Measurements from ENCODE around the gene AOPEP. TPM values are rescaled to one million over a fixed set of nuclear protein-coding genes. Genes with fewer than 3 reads are reported as not detected.

Gene AOPEP
- total and polyA plus RNA-seq, 3 donors from 2014 or later: 31.4 to 95.0 (median 80.4) TPM

DNA sequence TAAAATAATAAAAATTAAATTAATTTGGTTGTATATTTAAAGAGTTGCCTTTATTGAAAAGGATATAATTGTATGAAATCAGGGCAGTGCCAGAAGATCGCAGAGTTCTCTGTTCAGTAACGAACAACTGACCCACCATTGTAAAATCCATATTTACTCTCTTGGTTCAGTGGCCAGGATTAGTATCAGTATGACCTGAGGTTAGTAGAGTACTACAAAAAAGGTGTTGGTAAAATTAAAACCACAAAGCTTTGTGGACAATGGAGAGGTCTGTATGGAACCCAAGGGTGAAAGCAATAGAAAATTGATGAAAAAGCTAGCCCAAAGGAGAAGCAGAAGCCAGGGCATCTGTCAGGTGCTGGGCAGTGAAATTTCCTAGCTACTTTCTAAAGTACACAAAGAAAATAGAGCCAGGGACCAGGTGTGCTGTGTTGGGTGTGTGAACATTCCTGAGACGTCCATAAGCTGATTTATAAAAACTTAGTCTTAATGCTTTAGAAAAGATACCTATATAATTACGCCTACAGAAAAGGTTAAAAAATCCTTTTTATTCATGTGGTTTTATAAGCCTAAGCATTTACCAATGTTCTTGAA is 159.5 kb downstream of the AOPEP start:
- no peak overlapping the region for H3K27ac ChIP-seq

DNA sequence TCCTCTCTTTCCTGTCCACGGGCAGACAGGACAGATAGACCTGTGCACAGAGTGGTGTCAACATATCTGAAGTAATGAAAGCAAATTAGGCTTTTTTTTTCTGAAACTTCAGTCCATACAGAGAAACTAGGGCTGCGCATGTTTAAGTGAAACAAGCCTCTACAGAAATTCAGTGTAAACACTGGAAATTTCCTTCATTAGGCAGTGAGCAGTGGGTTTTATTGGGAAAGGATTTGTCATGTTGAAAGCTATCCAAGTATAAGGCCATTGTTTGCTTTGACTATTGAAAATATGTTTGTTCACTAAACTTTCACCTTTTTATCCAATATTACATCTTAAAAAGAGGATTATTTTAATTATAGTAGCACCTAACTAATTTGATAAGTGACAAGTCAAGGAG is 161.2 kb downstream of the AOPEP start:
- Histone ChIP-seq H3K27ac (no peak overlapping the region), H3K27me3 (no peaks in the 10 kb centered on the region), H3K4me1 (peaks cover 12% of the 10 kb centered on the region), H3K4me3 (no peak overlapping the region), H3K36me3 (ENCODE audit: low read depth, missing control alignments) (no peaks in the 10 kb centered on the region), H3K9me3 (no peaks in the 10 kb centered on the region)
- intact Hi-C loops (cut with DNase I; ENCODE audit: low total_unique reads): no loop called here
- TF ChIP-seq POLR2A (IDR thresholded peaks at IDR 0.05): no peak
- TF ChIP-seq, protein P1, sequence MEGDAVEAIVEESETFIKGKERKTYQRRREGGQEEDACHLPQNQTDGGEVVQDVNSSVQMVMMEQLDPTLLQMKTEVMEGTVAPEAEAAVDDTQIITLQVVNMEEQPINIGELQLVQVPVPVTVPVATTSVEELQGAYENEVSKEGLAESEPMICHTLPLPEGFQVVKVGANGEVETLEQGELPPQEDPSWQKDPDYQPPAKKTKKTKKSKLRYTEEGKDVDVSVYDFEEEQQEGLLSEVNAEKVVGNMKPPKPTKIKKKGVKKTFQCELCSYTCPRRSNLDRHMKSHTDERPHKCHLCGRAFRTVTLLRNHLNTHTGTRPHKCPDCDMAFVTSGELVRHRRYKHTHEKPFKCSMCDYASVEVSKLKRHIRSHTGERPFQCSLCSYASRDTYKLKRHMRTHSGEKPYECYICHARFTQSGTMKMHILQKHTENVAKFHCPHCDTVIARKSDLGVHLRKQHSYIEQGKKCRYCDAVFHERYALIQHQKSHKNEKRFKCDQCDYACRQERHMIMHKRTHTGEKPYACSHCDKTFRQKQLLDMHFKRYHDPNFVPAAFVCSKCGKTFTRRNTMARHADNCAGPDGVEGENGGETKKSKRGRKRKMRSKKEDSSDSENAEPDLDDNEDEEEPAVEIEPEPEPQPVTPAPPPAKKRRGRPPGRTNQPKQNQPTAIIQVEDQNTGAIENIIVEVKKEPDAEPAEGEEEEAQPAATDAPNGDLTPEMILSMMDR (IDR thresholded peaks at IDR 0.05): no peak
- 89 to 91% methylated on average over 2 of the region's 2 CpGs for WGBS, 2 donors
- no peak for DNase-seq

More for the DNA sequence above, 159.5 kb downstream of the AOPEP start:
- no peak for DNase-seq
- H3K4me3 ChIP-seq: no peak overlapping the region
- no peaks in the 10 kb centered on the region for H3K27me3 ChIP-seq
- no peak for TF ChIP-seq POLR2A (IDR thresholded peaks at IDR 0.05)
- TF ChIP-seq, protein P1 (IDR thresholded peaks at IDR 0.05): no peak
- 85 to 90% methylated on average over 4 of the region's 4 CpGs for WGBS, 2 donors
- intact Hi-C loops (cut with DNase I; ENCODE audit: low total_unique reads): no loop called here
- H3K36me3 ChIP-seq (ENCODE audit: low read depth, missing control alignments): no peaks in the 10 kb centered on the region
- H3K4me1 ChIP-seq: peaks cover 15% of the 10 kb centered on the region
- no peaks in the 10 kb centered on the region for H3K9me3 ChIP-seq

DNA sequence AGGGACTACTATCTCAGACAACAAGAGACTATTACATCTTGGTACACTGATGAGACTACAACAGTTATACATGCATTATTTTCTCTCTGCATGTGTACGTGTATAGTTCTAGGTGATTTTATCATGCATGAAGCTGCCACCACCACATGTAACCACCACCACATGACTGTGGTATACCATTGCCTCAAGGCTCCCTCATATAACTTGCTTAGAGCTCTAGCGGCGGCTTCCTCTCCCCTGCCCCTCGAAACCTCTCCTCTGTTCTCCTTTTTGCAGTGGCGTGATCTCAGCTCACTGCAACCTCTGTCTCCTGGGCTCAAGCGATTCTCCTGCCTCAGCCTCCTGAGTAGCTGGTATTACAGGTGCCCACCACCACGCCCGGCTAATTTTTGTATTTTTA is 162.3 kb downstream of the AOPEP start:
- Histone ChIP-seq H3K4me1 (peaks cover 5% of the 10 kb centered on the region), H3K27me3 (no peaks in the 10 kb centered on the region), H3K4me3 (no peak overlapping the region), H3K27ac (no peak overlapping the region), H3K9me3 (no peaks in the 10 kb centered on the region), H3K36me3 (ENCODE audit: low read depth, missing control alignments) (no peaks in the 10 kb centered on the region)
- TF ChIP-seq, protein P1 (IDR thresholded peaks at IDR 0.05): no peak
- no peak for TF ChIP-seq POLR2A (IDR thresholded peaks at IDR 0.05)
- intact Hi-C loops (cut with DNase I; ENCODE audit: low total_unique reads): no loop called here
- DNase-seq: no peak
- 94 to 98% methylated on average over 8 of the region's 8 CpGs for WGBS, 2 donors

DNA sequence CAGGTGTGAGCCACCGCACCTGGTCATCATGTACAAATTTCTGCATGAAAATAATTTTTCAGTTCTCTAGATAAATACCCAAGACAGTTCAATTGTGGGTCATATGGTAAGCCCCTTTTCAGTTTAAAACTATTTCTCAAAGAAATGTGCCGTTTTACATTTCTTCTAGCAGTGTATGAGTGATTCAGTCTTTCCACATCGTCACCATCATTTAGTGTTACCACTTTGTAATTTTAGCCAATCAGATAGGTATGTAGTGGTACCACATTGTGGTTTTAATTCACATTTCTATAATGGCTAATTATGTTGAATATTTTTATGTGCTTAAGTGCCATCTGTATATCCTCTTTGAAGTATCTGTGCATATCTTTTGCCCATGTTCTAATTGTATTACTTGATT is 163.1 kb downstream of the AOPEP start:
- intact Hi-C loops (cut with DNase I; ENCODE audit: low total_unique reads): no loop called here
- TF ChIP-seq, protein P1 (IDR thresholded peaks at IDR 0.05): no peak
- TF ChIP-seq POLR2A (IDR thresholded peaks at IDR 0.05): no peak
- no peaks in the 10 kb centered on the region for H3K9me3 ChIP-seq
- H3K4me1 ChIP-seq: peaks cover 3% of the 10 kb centered on the region
- H3K27ac ChIP-seq: no peak overlapping the region
- H3K36me3 ChIP-seq (ENCODE audit: low read depth, missing control alignments): no peaks in the 10 kb centered on the region
- H3K4me3 ChIP-seq: no peak overlapping the region
- no peaks in the 10 kb centered on the region for H3K27me3 ChIP-seq
- DNase-seq: no peak
- 96 to 97% methylated on average over 3 of the region's 3 CpGs for WGBS, 2 donors

DNA sequence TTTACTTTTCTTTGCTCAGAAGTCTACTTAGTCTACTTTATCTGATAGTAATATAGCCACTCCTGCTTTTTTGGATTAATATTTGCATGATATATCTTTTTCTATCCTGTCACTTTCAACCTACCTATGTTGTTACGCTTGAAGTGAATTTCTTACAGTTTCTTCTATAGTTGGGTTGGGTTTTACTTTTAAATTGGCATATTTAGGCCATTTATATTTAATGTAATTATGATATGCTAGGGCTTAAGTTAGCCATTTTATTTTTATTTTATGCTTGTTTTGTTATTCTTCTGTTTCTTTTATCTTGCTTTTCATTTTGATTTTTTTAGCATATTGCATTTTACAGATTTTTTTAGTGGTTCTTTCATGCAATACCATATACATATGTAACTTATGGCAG is 164.7 kb downstream of the AOPEP start:
- TF ChIP-seq, protein P1 (IDR thresholded peaks at IDR 0.05): no peak
- TF ChIP-seq POLR2A (IDR thresholded peaks at IDR 0.05): no peak
- Histone ChIP-seq H3K36me3 (ENCODE audit: low read depth, missing control alignments) (no peaks in the 10 kb centered on the region), H3K27ac (no peak overlapping the region), H3K9me3 (no peaks in the 10 kb centered on the region), H3K27me3 (no peaks in the 10 kb centered on the region), H3K4me1 (no peaks in the 10 kb centered on the region), H3K4me3 (no peak overlapping the region)
- intact Hi-C loops (cut with DNase I; ENCODE audit: low total_unique reads): no loop called here
- 91 to 100% methylated on average over 1 of the region's 1 CpG for WGBS, 2 donors
- no peak for DNase-seq

All from testis (tissue), 3 donors.